Sciatic nerve (tissue), 2 donors: ENCODE results near the gene ASAP2. TPM values are rescaled to one million over a fixed set of nuclear protein-coding genes. Genes with fewer than 3 reads are reported as not detected.

ENCODE experiments used
- ATAC-seq: fragments of 200-7000 bp; cut with Tn5 transposase; one replicate; pipeline ENCODE4 v1.9.1; 2020; ENCODE audit warnings: mild to moderate bottlenecking, moderate library complexity
- DNase-seq: peaks from one replicate; pipeline ENCODE4 v3.0.0-alpha.2; 2020; ENCODE audit warnings: low spot score
- intact Hi-C: fragments of 100-400 bp; cut with DNase I; formaldehyde crosslinking; loops from one replicate; pipeline ENCODE4 v1.14.2; 2022
- total RNA-seq: library from RNA; stranded (reverse); fragmentation: NEBNext Ultra II Directional; extraction: Animal tissue kit (Norgen Biotek cat#: 25700); gene quantifications from one replicate; pipeline ENCODE4 v1.2.1, GENCODE V29; 2021
- donor health status: DM: no; HTN: no; CAD: no.
- donor health status: DM: no; HTN: no; CAD: no.

The ASAP2 gene
- total RNA-seq, 1 donor from 2014 or later: 47.1 TPM

DNA sequence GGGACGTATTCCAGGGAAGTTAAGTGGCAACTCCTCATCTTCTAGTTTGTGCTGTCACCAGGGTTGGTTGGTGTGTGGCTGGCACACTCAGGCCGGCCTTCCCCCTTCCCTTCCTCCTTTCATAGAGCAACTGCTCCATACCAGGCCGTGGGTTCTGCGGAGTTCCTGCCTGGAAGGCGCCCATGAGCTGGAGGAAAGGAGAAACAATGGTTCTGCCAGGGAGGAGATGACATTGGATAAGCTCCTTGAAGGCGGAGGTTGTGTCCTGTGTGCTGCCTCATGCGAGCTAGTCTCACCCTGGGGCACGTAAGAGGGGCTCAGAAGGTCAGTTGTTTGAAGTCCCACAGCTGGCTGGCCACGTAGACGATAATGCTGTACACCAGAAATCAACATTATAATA lies 19.2 kb downstream of the ASAP2 start:
- intact Hi-C loops: no loop called here
- DNase-seq: no peak
- ATAC-seq: no peak

GRCh38 chr2:9226458-9227380 lies 20.1 kb downstream of the ASAP2 start:
- ATAC-seq (no peak), DNase-seq (no peak)
- intact Hi-C loops: no loop called here

DNA sequence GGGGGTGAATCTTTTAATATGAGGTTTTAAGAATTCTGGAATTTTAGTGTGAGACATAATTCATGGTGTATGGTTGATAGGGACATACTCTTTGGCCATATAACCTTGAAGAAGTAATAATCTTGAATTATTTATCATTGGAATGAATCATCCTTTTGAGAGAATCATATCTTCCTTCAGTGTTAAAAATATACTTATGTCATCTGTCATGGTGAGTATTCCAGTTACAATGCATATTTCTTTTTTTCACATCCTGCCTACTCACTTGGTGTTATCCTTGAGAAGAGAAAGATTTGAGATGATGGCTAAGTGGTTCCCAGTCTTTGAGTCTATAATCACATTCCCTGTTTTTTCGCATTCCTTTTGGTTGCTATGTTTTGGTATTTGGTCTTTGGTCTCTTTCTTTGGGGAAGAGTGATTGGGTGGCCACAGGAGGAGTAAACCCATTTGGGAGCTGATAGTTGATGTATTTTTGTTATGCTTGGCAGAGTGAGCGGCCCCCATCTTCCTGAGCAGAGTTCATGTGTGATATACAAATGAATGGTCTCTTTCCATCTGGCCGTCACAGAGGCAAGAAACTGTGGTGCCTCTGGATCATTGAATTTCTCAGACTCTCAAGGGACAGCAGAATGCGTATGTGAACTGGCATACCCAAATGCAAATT lies 21.6 kb downstream of the ASAP2 start:
- no peak for ATAC-seq
- intact Hi-C loops: no loop called here
- no peak for DNase-seq

DNA sequence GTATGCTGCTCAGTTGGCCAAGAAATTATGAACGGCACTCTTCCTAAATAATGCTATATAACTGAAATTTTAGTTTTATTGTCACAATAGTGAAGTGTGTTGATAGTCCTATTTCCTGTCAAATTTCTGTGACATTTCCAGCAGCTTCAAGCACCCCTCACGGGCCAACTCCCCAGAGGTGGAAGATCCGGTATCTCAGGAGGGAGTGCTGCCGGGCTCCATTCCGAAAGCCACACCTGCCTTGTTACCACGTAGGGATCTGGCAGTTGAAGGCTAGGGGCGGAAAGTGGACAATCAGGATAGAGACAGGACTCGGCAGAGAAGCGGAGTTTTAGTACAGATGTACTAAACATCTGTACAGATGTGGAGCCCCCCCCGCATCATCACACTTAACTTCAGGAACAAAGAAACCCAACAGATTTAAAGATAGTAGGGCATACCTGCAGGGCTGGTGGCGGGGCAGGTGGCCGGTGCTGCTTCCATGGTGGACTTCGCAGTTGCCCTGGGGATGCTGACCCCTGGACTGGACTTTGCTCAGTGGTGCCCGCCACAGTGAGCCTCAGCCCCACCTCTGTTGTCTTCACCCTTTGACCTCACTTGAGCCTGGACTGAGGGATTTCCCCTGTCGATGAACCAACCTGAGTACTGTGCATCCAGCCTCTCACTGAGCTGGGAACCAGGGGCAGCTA lies 22.3 kb downstream of the ASAP2 start:
- intact Hi-C loops: no loop called here
- no peak for DNase-seq
- ATAC-seq: no peak

GRCh38 chr2:9229470-9229820 lies 22.8 kb downstream of the ASAP2 start:
- DNase-seq (no peak), ATAC-seq (no peak)
- intact Hi-C loops: no loop called here

DNA sequence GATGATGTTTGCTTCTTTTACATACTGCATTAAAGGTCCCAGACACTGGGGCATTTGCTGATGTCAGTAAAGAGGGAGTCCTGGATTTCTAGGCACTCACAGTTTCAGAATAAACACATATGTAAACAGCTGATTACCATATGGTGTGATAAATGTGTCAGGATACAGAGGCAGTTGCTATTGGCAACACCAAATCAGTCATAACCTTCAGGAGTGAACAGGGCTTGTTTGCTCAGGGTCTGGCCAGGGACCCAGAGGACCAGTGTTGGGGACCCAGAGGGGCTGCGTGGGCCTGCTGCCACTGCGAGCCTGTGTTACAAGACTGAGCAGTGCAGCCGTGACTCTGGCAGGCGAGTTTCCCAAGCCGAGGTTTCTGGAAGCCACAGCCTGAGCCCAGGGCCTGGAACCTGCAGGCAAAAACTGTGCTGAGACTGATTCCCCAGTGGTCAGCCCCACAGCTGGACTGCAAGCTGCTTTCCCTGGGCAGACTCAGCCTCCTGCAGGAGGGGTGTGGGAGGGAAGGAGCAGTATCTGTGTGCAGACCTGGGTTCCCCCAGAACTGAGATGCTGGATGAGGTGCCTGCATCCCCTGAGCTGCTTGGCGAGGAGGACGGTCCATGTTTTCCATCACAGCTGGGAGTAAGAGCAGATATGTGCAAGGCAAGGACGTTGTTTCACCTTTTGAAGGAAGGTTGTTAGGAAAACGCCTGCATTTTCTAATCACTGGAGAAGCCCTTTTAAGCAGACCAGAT lies 23.6 kb downstream of the ASAP2 start:
- no peak for DNase-seq
- intact Hi-C loops: no loop called here
- peak; percentile 52 for ATAC-seq

- DNase-seq: no peak
- intact Hi-C loops: no loop called here
Measured at GRCh38 chr2:9230881-9231280, 24.3 kb downstream of the ASAP2 start.

GRCh38 chr2:9231291-9232165 lies 24.9 kb downstream of the ASAP2 start:
- intact Hi-C loops: no loop called here
- DNase-seq (no peak), ATAC-seq (no peak)

More at GRCh38 chr2:9230881-9231280, 24.3 kb downstream of the ASAP2 start:
- ATAC-seq: no peak

- DNase-seq: no peak
- intact Hi-C loops: no loop called here
Measured at GRCh38 chr2:9232166-9232479, 25.5 kb downstream of the ASAP2 start.

DNA sequence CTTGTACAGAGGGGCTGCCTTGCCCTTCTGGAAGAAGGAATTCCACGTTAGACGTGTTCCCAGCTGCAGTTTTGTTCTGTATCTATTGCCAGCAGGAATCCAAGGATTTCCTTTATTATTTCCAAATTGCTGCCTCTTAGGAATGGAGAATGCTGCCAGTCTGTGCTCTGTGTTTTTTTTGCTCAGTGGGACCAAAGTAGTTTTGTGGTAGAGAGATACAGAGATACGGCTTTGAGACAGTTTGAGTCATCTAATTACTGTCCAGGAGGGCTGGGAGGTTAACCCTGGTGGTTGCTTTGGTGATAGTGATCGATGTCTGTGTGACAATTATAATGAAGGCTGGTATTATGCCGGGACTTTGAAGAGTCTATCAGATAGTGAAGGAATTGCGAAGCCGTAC lies 26.3 kb downstream of the ASAP2 start:
- intact Hi-C loops: no loop called here
- DNase-seq (no peak), ATAC-seq (no peak)

More at GRCh38 chr2:9232166-9232479, 25.5 kb downstream of the ASAP2 start:
- no peak for ATAC-seq

- ATAC-seq (peak; percentile 2), DNase-seq (no peak)
- intact Hi-C loops: no loop called here
Measured at GRCh38 chr2:9234680-9235146, 28.1 kb downstream of the ASAP2 start.

GRCh38 chr2:9235147-9236044 lies 28.8 kb downstream of the ASAP2 start:
- ATAC-seq: peak; percentile 44
- no peak for DNase-seq
- intact Hi-C loops: no loop called here

DNA sequence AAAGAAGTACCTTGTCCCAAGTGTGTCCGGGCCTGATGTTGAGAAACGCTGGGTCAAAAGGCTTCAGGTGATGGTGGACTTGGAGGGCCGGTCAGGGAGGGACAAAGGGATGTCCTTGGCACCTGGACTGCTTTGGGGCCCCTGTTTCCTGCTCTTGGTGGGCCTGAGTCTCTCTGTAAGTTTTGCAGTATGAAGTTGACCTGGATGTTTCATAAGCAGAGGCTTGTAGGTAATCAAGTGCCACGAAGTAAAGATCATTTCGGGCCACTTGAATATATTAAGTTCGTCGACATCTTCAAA lies 29.4 kb downstream of the ASAP2 start:
- no peak for ATAC-seq
- no peak for DNase-seq
- intact Hi-C loops: no loop called here

- no peak for DNase-seq
- ATAC-seq: peak; percentile 54
- intact Hi-C loops: no loop called here
Measured at GRCh38 chr2:9236867-9237266, 30.3 kb downstream of the ASAP2 start.

- no peak for DNase-seq
- no peak for ATAC-seq
- intact Hi-C loops: no loop called here
Measured at GRCh38 chr2:9237831-9238230, 31.2 kb downstream of the ASAP2 start.

GRCh38 chr2:9238591-9239326 lies 32.1 kb downstream of the ASAP2 start:
- DNase-seq: no peak
- ATAC-seq: no peak
- intact Hi-C loops: no loop called here

GRCh38 chr2:9239616-9240015 lies 33.0 kb downstream of the ASAP2 start:
- ATAC-seq: no peak
- intact Hi-C loops: no loop called here
- DNase-seq: no peak
